ENCODE measurements around the gene PPIP5K2. TPM values are rescaled to one million over a fixed set of nuclear protein-coding genes. Genes with fewer than 3 reads are reported as not detected.

PPIP5K2 gene
- total and polyA plus RNA-seq, 4 donors, result 9.7 to 38.6 (median 27.4) TPM

DNA sequence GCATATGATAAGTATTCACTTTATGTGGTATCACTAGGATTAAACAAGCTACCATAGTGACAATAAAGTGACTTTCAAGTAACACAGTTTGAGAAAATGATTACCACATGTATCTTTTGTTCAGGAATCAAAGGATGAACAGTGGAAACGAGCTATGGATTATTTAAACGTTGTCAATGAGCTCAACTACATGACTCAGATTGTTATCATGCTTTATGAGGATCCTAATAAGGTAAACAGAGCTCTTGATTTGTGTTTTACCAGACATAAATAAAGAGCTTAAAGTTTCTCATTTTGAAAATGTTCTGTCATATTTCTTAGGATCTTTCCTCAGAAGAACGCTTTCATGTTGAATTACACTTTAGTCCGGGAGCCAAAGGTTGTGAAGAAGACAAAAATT is 57.4 kb downstream of the PPIP5K2 start:
- no peak overlapping the region for H3K27ac ChIP-seq (ENCODE audit: low read depth in 1 of 2, low read length in 2 of 2)
- TF ChIP-seq JUND (IDR thresholded peaks at IDR 0.05), result no peak
- no peak for TF ChIP-seq EGR1 (IDR thresholded peaks at IDR 0.05; ENCODE audit: low read depth in 2 of 2)
- TF ChIP-seq ZBTB33 (IDR thresholded peaks at IDR 0.05), result no peak
- no peak for TF ChIP-seq CTCF (IDR thresholded peaks at IDR 0.05; ENCODE audit: low read depth, low read length, missing input control)
- TF ChIP-seq GABPA (IDR thresholded peaks at IDR 0.05 in 1 of 2, conservative IDR thresholded peaks at IDR 0.05 in 1 of 2), result no peak
- TF ChIP-seq SP1 (IDR thresholded peaks at IDR 0.05), result no peak
- TF ChIP-seq, protein P1, sequence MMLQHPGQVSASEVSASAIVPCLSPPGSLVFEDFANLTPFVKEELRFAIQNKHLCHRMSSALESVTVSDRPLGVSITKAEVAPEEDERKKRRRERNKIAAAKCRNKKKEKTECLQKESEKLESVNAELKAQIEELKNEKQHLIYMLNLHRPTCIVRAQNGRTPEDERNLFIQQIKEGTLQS (IDR thresholded peaks at IDR 0.05), result no peak
- TF ChIP-seq FOXA1 (IDR thresholded peaks at IDR 0.05), result no peak
- TF ChIP-seq TAF1 (conservative IDR thresholded peaks at IDR 0.05), result no peak
- TF ChIP-seq HNF4G (IDR thresholded peaks at IDR 0.05), result no peak
- TF ChIP-seq YY1 (IDR thresholded peaks at IDR 0.05), result no peak
- no peak for TF ChIP-seq FOXA2 (IDR thresholded peaks at IDR 0.05)
- no peak for TF ChIP-seq REST (IDR thresholded peaks at IDR 0.05)
- no peak for TF ChIP-seq MAX (IDR thresholded peaks at IDR 0.05)
- DNase-seq (ENCODE audit: low spot score), result no peak
- no peaks in the 10 kb centered on the region for H3K9me3 ChIP-seq (ENCODE audit: control insufficient read depth in 4 of 4, low read length in 3 of 4)
- WGBS, result 93% methylated on average over 4 of the region's 4 CpGs
- peaks cover 2 to 29% (median 8%) of the 10 kb centered on the region in 4 donors for H3K36me3 ChIP-seq (ENCODE audit: control insufficient read depth in 4 of 4, insufficient read depth in 3 of 4, low read depth in 1 of 4, low read length in 3 of 4)
- no peaks in the 10 kb centered on the region for H3K27me3 ChIP-seq (ENCODE audit: control insufficient read depth in 4 of 4, insufficient read depth in 4 of 4, low read length in 3 of 4)
- H3K4me3 ChIP-seq (ENCODE audit: low read depth in 1 of 3, low read length in 3 of 3), result no peak overlapping the region
- H3K4me1 ChIP-seq (ENCODE audit: control insufficient read depth in 4 of 4, insufficient read depth in 4 of 4, low read length in 3 of 4), result no peaks in the 10 kb centered on the region
- no peak overlapping the region for H3K9ac ChIP-seq (ENCODE audit: low read depth in 1 of 2, low read length in 2 of 2)

GRCh38 chr5:103178167-103178566 is 58.1 kb downstream of the PPIP5K2 start:
- peaks cover 2 to 29% (median 9%) of the 10 kb centered on the region in 4 donors for H3K36me3 ChIP-seq (ENCODE audit: control insufficient read depth in 4 of 4, insufficient read depth in 3 of 4, low read depth in 1 of 4, low read length in 3 of 4)
- H3K9ac ChIP-seq (ENCODE audit: low read depth in 1 of 2, low read length in 2 of 2), result no peak overlapping the region
- WGBS, result 93% methylated on average over 2 of the region's 2 CpGs
- no peaks in the 10 kb centered on the region for H3K4me1 ChIP-seq (ENCODE audit: control insufficient read depth in 4 of 4, insufficient read depth in 4 of 4, low read length in 3 of 4)
- no peak for DNase-seq (ENCODE audit: low spot score)
- no peak for TF ChIP-seq FOXA2 (IDR thresholded peaks at IDR 0.05)
- TF ChIP-seq SP1 (IDR thresholded peaks at IDR 0.05), result no peak
- TF ChIP-seq HNF4A (conservative IDR thresholded peaks at IDR 0.05), result no peak
- no peak for TF ChIP-seq ZBTB33 (IDR thresholded peaks at IDR 0.05)
- no peak for TF ChIP-seq MAX (IDR thresholded peaks at IDR 0.05)
- no peak for TF ChIP-seq RXRA (IDR thresholded peaks at IDR 0.05)
- no peak for TF ChIP-seq FOXA1 (IDR thresholded peaks at IDR 0.05)
- TF ChIP-seq, protein P1 (IDR thresholded peaks at IDR 0.05), result no peak
- TF ChIP-seq HNF4G (IDR thresholded peaks at IDR 0.05), result no peak
- TF ChIP-seq TAF1 (conservative IDR thresholded peaks at IDR 0.05), result no peak
- no peaks in the 10 kb centered on the region for H3K27me3 ChIP-seq (ENCODE audit: control insufficient read depth in 4 of 4, insufficient read depth in 4 of 4, low read length in 3 of 4)
- H3K27ac ChIP-seq (ENCODE audit: low read depth in 1 of 2, low read length in 2 of 2), result no peak overlapping the region
- no peaks in the 10 kb centered on the region for H3K9me3 ChIP-seq (ENCODE audit: control insufficient read depth in 4 of 4, low read length in 3 of 4)
- no peak overlapping the region for H3K4me3 ChIP-seq (ENCODE audit: low read depth in 1 of 3, low read length in 3 of 3)

Data from liver (tissue), 9 donors.